RKO (cell line): ENCODE measurements around the gene ZNF30.
"Not testable (repeated sequence)": the region's sequence is repeated elsewhere in the genome, so short reads cannot be mapped to it uniquely, and the experiment has no call there.

Experiments used
- DNase-seq: peaks from one replicate; pipeline ENCODE4 v3.0.0-alpha.2; 2016; ENCODE audit warnings: low spot score

The ZNF30 gene

DNA sequence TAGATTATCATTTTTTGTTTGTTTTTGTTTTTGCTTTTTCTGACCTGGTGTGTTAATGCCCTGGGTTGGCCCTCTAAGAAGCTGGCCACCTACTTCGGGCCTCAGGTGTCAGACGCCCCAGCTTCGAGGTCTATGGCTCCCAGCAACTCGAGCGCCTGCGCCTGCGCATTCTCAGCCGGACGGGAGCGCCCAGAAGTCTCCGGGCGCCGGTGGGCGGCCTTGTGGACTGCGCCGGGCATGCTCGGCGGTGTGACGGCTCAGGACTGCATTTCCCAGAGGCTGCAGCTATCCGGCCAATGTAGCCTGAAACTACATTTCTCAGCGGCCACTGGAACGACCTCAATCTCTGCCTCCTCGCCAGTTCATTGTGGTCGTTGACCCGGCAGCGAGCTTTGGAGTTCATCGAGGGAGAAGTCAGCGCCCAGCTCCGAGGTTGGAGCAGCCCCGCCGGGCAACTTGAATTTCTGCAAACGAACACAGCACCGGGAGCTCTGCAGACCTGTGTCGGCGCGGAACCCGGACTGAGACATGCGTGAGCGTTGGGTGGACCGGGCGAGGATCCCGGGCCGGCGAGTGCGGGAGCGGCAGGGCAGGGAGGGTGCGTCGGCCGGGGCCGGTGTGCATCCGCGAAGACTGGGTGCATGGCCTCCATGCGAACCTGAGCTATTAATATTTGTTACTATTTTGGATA, at the start of gene ZNF30:
TSS of gene ZNF30 (plus strand) at position 219 of the 691 bp plus-strand sequence. CDS start 3,045 bp downstream, outside the sequence.
- DNase-seq, result peak; percentile 89

DNA sequence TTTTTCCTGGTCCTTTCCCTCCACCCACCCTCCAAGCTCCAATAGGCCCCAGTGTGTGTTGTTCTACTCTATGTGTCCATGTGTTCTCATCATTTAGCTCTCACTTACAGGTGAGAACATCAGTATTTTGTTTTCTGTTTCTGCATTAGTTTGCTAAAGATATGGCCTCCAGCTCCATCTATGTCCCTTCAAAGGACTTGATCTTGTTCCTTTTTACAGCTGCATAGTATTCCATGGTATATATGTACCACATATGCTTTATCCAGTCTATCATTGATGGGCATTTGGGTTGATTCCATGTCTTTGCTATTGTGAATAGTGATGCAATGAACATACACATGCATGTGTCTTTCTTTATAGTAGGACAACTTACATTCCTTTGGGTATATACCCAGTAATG, 47.1 kb upstream of the ZNF30 start:
- DNase-seq, result no peak

DNA sequence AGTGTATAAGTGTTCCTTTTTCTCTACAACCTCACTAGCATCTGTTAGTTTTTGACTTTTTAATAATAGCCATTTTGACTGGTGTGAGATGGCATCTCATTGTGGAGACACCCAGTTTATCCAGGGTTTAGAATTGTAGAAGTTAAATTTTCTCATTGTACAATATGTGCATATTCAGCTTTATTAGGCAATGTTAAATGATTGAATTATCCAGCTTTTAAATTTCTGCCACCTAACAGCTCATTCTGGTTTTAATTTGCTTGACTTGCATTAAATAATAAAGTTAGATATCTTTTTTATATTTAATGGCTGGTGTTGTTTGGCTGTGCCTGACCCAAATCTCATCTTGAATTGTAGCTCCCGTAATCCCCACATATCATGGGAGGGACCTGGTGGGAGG, 46.7 kb upstream of the ZNF30 start:
- DNase-seq, result no peak

- no peak for DNase-seq
Observed at GRCh38 chr19:34881982-34882381, 44.7 kb upstream of the ZNF30 start.

DNA sequence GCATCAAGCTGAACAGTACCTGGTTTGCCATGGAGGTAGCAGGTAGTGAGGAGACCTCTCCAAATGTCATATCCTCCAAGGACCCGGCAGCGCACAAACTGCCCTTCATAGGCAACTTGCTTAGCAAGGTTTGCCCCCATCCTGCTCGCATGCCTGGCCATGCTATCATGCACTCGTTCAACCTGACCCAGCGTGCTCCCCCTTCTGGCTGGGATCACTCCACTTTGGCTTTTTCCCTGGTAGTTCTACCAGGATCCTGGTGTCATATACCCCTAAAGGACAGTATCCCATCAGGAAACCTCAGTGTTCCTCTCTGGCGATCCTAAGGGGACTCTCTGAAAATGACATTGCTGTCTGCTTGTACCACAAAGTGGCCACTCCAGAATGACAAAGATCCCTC, 38.6 kb upstream of the ZNF30 start:
- no peak for DNase-seq

GRCh38 chr19:34900245-34900644, 26.5 kb upstream of the ZNF30 start:
- DNase-seq, result no peak

- DNase-seq, result no peak
Observed at GRCh38 chr19:34904664-34905527, 21.8 kb upstream of the ZNF30 start.

GRCh38 chr19:34910770-34911169, 15.9 kb upstream of the ZNF30 start:
- DNase-seq, result no peak

DNA sequence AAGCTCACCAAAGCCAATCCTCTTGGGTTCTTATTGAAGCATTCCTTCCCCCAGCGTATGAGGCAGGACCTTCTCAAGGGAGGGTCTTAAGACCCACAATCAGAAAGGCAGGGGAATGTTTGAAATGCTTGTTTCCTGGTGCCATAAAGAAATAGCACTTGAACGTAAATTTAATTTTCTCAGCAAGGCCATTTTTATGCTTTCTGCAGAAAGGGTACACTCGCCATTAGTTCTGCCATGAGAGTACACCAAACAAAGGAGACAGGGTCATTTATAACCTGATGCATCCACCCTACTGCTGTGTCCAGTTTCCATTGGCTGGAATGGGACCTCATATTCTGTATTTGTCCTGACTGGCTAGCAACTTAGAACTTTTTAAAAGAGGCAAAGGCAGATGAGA, 9.6 kb upstream of the ZNF30 start:
- not testable (repeated sequence) for DNase-seq

DNA sequence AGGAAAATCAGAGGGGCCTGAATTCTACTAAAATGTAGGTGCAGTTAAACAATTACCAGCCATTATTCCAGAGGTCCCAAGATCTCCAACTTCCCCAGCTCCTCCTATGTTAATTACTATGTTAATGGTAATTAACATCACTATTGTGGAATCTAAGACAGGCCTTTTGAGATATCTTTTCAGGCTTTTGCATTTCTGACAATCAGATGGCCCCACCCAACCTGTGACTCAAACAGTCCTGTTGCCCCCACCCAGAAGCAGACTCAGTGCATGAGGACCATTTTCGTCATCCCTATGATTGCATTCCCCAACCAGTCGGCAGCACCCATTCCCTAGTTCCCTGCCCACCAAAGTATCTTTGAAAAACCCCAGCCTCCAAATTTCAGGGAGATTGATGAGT, 8.5 kb upstream of the ZNF30 start:
- no peak for DNase-seq

DNA sequence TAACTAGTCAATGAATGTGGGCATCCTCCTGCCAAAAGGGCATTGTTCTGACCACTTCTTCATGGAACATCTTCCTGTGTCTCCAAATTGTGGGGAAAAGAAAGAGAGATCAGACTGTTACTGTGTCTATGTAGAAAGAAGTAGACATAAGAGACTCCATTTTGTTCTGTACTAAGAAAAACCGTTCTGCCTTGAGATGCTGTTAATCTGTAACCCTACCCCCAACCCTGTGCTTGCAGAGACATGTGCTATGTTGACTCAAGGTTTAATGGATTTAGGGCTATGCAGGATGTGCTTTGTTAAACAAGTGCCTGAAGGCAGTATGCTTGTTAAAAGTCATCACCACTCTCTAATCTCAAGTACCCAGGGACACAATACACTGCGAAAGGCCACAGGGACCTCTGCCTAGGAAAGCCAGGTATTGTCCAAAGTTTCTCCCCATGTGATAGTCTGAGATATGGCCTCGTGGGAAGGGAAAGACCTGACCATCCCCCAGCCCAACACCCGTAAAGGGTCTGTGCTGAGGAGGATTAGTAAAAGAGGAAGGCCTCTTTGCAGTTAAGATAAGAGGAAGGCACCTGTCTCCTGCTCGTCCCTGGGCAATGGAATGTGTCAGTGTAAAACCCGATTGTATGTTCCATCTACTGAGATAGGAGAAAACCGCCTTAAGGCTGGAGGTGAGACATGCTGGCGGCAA, 6.5 kb upstream of the ZNF30 start:
- not testable (repeated sequence) for DNase-seq

- no peak for DNase-seq
Observed at GRCh38 chr19:34925278-34925855, 1.3 kb upstream of the ZNF30 start.

DNA sequence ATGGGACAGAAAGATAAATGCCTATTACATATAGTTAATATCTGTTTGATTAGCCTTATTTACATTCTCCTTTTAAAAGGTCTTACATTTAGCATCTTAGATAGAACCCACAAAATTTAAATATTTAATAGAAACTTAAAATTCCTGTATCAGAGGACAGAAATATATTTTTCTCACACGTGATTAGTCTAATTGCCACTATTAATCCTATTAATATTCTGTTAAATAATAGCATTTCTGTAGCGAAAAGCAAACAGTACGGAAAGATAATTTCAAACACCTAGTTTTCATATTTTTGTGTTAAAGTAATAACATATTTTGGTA, 380 bp upstream of the ZNF30 start:
- DNase-seq, result no peak

GRCh38 chr19:34932494-34932893, 5.8 kb downstream of the ZNF30 start:
- DNase-seq, result no peak

DNA sequence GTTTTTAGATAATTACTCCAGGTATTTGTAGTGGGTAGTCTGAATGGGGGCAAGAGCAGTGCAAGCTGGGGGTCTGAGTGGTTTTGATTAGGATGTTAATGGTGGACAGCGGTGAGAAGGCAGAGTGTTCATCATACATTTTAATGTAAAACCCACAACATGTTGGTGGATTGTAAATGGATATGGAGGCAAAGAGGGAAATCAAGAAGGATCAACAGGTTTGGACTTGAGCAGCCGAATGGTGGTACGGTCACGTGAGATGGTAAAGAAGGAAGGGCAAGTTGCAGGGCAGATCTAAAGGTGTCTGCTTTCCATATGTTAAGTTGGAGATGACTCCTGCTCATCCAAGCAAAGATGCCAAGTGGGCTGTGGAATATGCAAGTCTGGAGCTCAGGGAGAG, 9.5 kb downstream of the ZNF30 start:
- DNase-seq, result no peak

GRCh38 chr19:34938886-34939285, 12.2 kb downstream of the ZNF30 start:
- no peak for DNase-seq

DNA sequence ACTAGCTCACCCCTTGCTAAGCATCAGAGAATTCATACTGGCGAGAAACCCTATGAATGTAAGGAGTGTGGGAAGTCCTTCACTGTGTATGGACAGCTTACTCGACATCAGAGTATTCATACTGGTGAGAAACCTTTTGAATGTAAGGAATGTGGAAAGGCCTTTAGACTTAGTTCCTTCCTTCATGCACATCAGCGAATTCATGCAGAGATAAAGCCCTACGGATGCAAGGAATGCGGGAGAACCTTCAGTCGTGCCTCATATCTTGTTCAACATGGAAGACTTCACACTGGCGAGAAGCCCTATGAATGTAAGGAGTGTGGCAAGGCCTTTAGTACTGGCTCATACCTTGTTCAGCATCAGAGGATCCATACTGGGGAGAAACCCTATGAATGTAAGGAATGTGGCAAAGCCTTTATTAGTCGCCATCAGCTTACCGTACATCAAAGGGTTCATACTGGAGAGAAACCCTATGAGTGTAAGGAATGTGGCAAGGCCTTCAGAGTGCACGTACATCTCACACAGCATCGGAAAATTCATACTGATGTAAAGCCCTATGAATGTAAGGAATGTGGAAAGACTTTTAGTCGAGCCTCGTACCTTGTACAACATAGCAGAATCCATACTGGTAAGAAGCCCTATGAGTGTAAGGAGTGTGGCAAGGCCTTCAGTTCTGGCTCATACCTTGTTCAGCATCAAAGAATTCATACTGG, 17.3 kb downstream of the ZNF30 start:
- DNase-seq, result no peak

DNA sequence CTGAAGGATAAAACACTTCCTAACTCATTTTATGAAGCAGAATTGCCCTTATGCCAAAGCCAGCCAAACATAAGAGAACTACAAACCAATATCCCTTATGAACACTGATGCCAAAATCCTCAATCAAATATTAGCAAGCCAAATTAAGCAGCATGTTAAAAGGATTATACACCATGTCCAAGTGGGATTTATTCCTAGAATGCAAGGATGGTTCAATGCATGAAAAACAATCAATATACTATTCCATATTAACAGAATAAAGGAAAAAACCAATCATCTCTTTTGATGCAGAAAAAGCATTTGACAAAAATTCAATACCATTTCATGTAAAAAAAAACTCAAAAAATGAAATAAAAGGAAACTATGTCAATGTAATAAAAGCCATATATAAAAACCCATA, 26.4 kb downstream of the ZNF30 start:
- no peak for DNase-seq

DNA sequence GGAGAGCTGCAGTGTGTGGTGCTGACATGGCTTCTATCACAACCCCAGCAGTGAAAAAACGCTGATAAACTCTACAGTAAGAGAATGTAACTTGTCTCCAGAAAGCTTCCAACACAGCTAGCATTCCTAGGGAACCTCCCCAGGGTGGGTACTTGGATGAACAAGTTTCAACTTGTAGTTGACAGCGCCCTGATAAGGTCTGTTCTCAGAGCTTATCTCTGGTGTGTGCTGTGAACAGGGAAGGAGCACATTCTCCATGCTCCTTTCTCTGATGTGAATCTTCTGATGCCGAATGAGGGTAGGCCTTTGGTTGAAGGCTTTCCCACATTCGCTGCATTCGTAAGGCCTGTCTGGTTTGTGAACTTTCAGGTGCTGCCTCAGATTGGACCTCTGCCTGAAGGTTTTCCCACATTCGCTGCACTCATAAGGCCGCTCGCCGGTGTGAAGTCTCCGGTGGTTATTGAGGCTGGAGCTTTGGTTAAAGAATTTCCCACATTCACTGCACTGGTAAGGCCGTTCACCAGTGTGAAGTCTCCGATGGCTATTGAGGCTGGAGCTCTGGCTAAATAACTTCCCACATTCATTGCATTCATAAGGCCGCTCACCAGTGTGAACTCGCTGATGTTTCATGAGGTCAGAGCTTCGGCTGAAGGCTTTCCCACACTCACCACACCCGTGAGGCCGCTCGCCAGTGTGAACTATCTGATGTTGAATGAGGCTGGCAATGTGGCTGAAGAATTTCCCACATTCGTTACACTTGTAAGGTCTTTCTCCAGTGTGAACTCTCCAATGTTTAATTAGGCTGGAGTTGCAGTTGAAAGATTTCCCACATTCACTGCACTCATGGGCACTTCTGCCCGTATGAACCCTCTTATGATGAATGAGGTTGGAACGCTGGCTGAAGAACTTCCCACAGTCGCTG, 31.4 kb downstream of the ZNF30 start:
- no peak for DNase-seq

DNA sequence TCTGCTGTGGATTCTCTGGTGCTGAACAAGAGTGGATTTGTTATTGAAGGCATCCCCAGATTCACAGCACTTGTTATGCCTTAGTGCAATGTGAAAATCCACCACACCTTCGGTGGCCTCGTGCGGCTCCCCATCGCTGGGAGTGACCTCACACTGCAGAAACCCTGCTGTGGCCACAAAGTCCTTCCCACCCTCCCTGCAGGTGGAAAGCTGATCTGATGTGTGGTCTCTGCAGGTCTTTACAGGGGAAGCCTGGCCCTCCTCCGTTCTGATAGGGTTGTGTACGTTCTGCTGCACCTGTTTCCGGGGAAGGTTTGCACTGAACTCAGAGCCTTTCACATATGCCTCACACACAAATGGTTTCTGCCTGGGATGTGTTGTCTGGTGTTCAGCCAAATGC, 32.3 kb downstream of the ZNF30 start:
- DNase-seq, result no peak
